ENCODE data around the gene PARD3B.

DNA sequence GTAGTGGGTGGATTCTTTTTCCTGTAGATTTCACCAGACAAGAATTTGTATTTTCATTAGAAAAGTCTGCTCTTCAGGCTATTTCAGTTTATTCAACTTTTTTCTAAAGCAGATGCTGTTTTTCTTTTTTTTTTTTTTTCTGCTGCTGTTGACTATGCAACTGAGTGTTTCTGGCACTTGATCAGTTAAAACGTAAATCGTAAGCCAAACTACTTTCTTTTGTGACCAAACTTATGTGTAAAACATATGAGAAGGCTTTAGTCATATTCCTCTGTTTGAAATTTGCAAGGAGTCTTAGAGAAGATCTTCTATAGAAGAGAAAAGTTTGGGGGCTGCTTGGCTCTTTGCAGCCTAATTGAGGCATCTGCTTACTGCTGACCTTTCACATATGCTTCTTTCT lies 170.1 kb downstream of the PARD3B start:
- TF ChIP-seq PBX2 (CRISPR knock-in tag; IDR thresholded peaks at IDR 0.05) (no peak), RBAK (CRISPR knock-in tag; IDR thresholded peaks at IDR 0.05) (no peak), ATF7 (IDR thresholded peaks at IDR 0.05) (no peak), ATF7 (CRISPR knock-in tag; IDR thresholded peaks at IDR 0.05) (no peak), TCF7L2 (IDR thresholded peaks at IDR 0.05; ENCODE audit: low read depth, low read length) (no peak), EZH2 (conservative IDR thresholded peaks at IDR 0.05; ENCODE audit: low read depth, low read length) (no peak), ATF7-NPFF (CRISPR knock-in tag; IDR thresholded peaks at IDR 0.05; ENCODE audit: low read depth) (no peak), PAX8 (CRISPR knock-in tag; IDR thresholded peaks at IDR 0.05; ENCODE audit: borderline replicate concordance) (no peak), DPF2 (CRISPR knock-in tag; IDR thresholded peaks at IDR 0.05; ENCODE audit: borderline replicate concordance, low read depth) (no peak)

Data from HepG2 (cell line).